Fibroblast of skin of scalp (primary cell): Measurements from ENCODE around the gene CECR2. TPM values are rescaled to one million over a fixed set of nuclear protein-coding genes. Genes with fewer than 3 reads are reported as not detected.
A peak's percentile ranks its signal among the peaks of the same experiment; 100 is the strongest.

ENCODE experiments used
- DNase-seq: peaks from one replicate; pipeline ENCODE4 v3.0.0-alpha.2; 2013
- polyA plus RNA-seq, 2 experiments: library from polyadenylated mRNA; unstranded; fragments of 120-200 nt; gene quantifications; one replicate each; pipeline ENCODE4 v1.2.1, GENCODE V29; 2013; ENCODE audit not compliant: insufficient read length in 2 of 2

Gene CECR2
- 0.14 TPM for polyA plus RNA-seq (2013, experiment 1 of 2; ENCODE audit: insufficient read length)
- 0.54 TPM for polyA plus RNA-seq (2013, experiment 2 of 2; ENCODE audit: insufficient read length)

GRCh38 chr22:17369439-17370025, at the start of gene CECR2:
Gene CECR2, plus strand, starts transcription at chr22:17369460. Its CDS starts 324 bp downstream, at chr22:17369784.
- DNase-seq: no peak

GRCh38 chr22:17319546-17319945, 49.7 kb upstream of the CECR2 start:
- no peak for DNase-seq

GRCh38 chr22:17322511-17322910, 46.7 kb upstream of the CECR2 start:
- DNase-seq: no peak

DNA sequence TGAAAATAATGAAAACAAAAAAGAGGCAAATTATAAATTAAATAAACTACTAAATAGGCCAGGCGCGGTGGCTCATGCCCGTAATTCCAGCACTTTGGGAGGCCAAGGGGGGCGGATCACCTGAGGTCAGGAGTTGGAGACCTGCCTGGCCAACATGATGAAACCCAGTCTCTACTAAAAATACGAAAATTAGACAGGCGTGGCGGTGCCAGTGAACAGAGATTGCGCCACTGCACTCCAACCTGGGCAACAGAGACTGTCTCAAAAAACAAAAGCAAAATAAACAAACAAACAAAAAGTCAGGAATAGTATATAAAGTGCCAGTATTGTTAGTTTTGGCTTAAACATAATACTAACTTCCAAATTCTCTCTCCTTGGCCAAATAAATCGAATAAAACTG, 37.6 kb upstream of the CECR2 start:
- DNase-seq: no peak

GRCh38 chr22:17332109-17332800, 37.0 kb upstream of the CECR2 start:
- no peak for DNase-seq

DNA sequence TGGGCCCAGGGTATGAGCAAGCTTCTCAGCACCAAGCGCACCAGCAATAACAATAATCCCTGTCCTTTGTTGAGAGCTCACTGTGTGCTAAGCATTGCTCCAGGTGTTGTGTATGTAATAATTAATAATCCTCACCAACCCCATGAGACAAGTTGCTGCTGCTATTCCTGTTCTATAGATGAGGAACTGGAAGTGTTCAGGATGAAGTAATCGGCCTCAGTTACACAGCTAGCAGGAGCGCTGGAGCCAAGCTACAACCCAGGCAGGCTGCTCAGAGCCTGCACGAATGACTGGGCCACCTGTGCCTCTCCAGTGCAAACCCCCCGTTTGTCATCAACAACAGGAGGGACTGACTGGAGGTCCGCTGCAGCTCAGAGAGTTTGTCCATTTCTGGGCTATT, 35.2 kb upstream of the CECR2 start:
- no peak for DNase-seq

- no peak for DNase-seq
Observed at GRCh38 chr22:17334983-17335382, 34.3 kb upstream of the CECR2 start.

GRCh38 chr22:17336061-17336460, 33.2 kb upstream of the CECR2 start:
- DNase-seq: no peak

DNA sequence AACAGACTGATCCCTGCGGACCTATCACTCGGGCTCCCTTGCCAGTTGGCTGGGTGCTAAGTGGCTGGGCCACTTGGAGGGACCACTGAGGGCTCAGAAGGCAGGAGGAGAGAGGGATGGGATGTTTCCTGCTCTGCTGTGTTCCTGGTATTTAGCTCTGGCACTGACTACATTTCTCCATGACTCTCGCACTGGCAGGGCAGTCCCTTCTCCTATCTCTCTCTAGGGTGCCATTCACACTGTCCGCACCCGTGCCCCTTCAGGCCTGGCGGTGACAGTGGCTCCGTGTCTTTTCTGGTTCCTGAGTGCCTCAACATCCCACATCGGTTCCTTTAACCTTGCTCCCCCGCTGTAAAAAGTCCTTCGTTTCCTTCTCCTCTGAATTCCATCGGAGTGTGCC, 31.6 kb upstream of the CECR2 start:
- no peak for DNase-seq

DNA sequence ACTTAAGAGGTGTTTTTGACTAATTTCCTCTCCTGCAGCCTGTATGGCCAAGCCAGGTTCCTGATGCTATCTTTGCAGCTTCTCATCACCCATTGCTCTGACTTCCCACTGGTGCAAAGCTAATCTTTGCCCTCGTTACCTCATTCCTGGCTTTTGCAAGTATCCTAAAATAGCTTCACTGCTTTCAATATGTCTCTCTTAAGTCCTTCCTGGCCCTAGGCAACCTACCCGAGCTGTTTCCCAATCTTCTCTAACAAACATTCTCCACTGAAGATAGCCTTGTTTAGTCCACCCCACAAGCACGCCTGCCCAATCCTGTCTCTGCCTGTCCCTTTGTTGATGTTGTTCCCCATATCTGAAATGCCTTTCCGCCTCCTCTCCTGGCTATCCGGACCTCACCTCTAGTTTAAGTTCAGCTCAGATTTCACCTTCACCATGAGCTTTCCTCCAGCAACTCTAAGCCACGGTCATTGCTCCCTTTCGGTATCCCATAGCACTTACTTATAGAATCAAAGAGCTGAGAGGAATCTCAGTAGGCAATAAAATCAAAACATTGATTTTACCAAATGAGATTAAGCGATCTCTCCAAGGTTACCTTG, 30.1 kb upstream of the CECR2 start:
- DNase-seq: no peak

- no peak for DNase-seq
Observed at GRCh38 chr22:17342361-17342760, 26.9 kb upstream of the CECR2 start.

- DNase-seq: no peak
Observed at GRCh38 chr22:17343766-17344165, 25.5 kb upstream of the CECR2 start.

GRCh38 chr22:17346578-17346977, 22.7 kb upstream of the CECR2 start:
- DNase-seq: no peak

GRCh38 chr22:17347724-17348123, 21.5 kb upstream of the CECR2 start:
- no peak for DNase-seq

GRCh38 chr22:17348464-17349103, 20.7 kb upstream of the CECR2 start:
- DNase-seq: no peak

GRCh38 chr22:17349172-17349571, 20.1 kb upstream of the CECR2 start:
- DNase-seq: no peak

- no peak for DNase-seq
Observed at GRCh38 chr22:17350292-17350691, 19.0 kb upstream of the CECR2 start.

DNA sequence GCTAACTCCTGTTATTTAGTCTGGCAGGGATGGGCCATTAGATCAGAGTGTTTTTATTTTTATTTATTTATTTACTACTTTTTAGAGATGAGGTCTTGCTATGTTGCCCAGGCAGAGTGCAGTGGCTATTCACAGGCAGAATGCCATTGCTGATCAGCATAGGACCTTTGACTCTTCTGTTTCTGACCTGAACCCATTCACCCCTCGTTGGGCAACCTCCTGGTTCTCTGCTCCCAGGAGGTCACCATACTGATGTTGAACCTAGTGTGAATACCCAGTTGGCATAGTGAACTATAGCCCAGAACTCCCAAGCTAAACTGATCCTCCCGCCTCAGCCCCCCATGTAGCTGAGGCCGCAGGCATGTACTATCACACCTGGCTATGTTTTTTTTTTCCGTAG, 16.5 kb upstream of the CECR2 start:
- no peak for DNase-seq

DNA sequence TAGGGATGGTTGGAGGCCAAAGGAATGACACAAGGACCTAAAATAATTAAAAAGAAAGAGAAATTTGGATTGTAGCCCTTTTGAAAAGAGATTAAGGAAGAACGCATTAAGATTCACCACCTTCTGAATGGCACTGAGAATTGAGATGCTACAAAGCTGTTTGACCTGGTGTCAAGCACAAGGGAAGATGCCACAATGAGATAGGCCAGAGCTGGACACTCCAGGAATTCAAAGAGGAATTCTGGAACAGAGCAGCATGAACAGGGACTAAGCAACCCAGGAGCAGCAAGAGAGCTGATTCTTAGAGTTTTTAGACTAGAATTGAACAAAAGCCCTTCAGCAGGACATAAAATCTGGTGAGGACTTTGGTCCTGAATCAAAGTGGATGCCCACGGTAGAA, 11.6 kb upstream of the CECR2 start:
- no peak for DNase-seq

DNA sequence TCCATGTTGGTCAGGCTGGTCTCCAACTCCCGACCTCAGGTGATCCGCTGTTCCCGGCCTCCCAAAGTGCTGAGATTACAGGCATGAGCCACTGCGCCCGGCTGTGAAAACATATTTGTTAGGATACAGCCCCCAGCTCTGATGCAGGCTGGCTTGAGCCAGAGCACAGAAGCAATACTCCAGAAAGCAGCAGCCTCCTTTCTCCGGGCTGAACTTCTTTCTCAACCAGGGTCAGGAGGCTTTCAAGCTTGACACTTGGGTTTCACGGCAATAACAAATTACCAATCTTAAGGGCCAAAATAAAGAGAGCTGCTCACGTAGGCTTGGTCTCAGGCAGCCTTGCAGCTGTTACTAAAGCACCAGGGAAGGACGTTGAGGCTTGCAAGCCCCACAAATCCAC, 10.8 kb upstream of the CECR2 start:
- DNase-seq: no peak

DNA sequence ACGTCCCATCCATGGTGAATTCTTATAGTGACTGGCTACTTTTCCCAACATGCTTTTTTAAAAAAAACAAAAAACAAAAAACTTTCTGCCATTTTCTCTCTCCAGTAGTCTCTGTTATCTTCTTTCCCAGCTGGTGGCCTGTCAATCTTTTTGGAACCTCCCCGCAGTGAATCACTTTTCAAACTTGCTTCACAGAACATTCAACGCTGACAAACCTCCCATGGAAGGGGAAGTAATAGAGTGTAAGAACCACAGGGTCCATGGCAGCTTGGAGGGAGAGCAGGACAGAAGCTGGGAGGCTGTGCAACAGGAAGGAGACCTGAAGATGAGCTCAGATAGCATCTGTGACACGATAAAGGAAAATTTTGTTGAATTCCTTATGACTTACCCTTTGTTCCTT, 9.8 kb upstream of the CECR2 start:
- DNase-seq: peak; percentile 5

DNA sequence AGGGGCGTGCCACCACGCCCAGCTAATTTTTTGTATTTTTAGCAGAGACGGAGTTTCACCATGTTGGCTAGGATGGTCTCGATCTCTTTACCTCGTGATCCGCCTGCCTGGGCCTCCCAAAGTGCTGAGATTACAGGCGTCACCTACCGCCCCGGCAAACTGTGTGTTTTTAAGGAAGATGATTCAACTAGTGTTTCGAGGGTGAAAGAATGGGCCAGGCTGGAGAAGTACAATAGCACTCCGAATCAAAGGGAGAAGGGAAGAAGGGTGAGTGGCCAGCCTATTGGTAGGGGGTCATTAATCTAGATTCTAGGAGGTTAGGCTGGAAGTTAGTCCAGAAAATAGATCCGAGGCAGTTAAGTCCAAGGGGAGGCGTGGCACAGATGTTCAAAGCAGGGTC, 2.9 kb upstream of the CECR2 start:
- DNase-seq: no peak

GRCh38 chr22:17366830-17367229, 2.4 kb upstream of the CECR2 start:
- no peak for DNase-seq

DNA sequence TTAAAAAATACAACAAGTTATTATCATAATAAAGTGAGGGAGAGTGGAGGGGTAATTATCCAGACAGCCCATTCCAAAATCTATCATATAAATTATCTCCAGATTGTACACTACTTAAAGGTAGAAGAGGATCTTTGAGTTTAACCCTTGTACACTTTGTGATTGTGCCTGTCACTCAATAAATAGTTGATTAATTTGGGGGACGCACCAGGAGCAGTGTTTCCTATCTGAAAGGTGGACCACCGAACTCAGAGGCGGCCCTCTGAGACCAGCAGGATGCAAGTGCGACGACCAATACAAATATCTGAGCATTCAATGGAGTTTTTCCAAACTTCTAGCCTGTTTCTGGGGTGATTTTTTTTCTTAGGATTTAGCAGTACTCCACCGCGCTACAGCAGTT, 1.1 kb upstream of the CECR2 start:
- DNase-seq: no peak
